Caco-2 (cell line): Measurements from ENCODE around the gene ABLIM2. TPM values are rescaled to one million over a fixed set of nuclear protein-coding genes. Genes with fewer than 3 reads are reported as not detected.

Source experiments
- BruUV-seq: library from RNA; stranded (reverse); fragments of 400-500 nt; replicated peaks from 2 replicates; lab custom pipeline; 2021; lab: Mats Ljungman, UMichigan
- CTCF ChIA-PET: fragments of 300-600 bp; sonication (Branson Sonifier 250); formaldehyde crosslinking; loops from one replicate; lab custom pipeline; 2022; ENCODE audit warnings: antibody characterized with exemption; lab: Charles Lee
- POLR2A ChIA-PET: fragments of 300-600 bp; sonication (Branson Sonifier 250); formaldehyde crosslinking; loops from one replicate; lab custom pipeline; 2022; ENCODE audit warnings: antibody characterized with exemption; lab: Charles Lee
- DNase-seq, 2 experiments: peaks; one replicate each; pipeline versions ENCODE4 v3.0.0 to v3.0.0-alpha.2; 2020 to 2022
- H3K27me3 ChIP-seq: replicated peaks from 2 replicates; pipeline ENCODE4 v1.6.0; 2011; ENCODE audit warnings: low read length; ENCODE audit not compliant: control insufficient read depth, insufficient read depth
- H3K36me3 ChIP-seq: 2 replicates; pipeline ENCODE4 v1.5.1; 2011; ENCODE audit warnings: low read length; ENCODE audit not compliant: control insufficient read depth, insufficient read depth
- H3K4me1 ChIP-seq: fragments of 250-450 bp; sonication (Bioruptor Pico); 2 replicates; pipeline ENCODE4 v1.5.1; 2020; ENCODE audit warnings: mild to moderate bottlenecking
- H3K4me3 ChIP-seq: 2 replicates; pipeline ENCODE4 v1.5.1; 2011; ENCODE audit warnings: low read depth, mild to moderate bottlenecking, control low read depth, low read length
- H3K9me3 ChIP-seq: fragments of 250-450 bp; sonication (Bioruptor Pico); 2 replicates; pipeline ENCODE4 v1.5.1; 2020; ENCODE audit warnings: mild to moderate bottlenecking, moderate library complexity
- H3K27ac Mint-ChIP-seq: one replicate; pipeline ENCODE4 v1.8.0; 2022; ENCODE audit warnings: mixed read lengths; ENCODE audit not compliant: unreplicated experiment
- H3K27me3 Mint-ChIP-seq: one replicate; pipeline ENCODE4 v1.8.0; 2022; ENCODE audit warnings: mixed read lengths; ENCODE audit not compliant: insufficient read depth, unreplicated experiment
- H3K36me3 Mint-ChIP-seq: one replicate; pipeline ENCODE4 v1.8.0; 2022; ENCODE audit warnings: mild to moderate bottlenecking, mixed read lengths; ENCODE audit not compliant: insufficient read depth, unreplicated experiment
- H3K4me1 Mint-ChIP-seq: one replicate; pipeline ENCODE4 v1.8.0; 2022; ENCODE audit warnings: low read depth, mixed read lengths; ENCODE audit not compliant: unreplicated experiment
- H3K4me3 Mint-ChIP-seq: one replicate; pipeline ENCODE4 v1.8.0; 2022; ENCODE audit warnings: mild to moderate bottlenecking, moderate library complexity, mixed read lengths; ENCODE audit not compliant: unreplicated experiment
- H3K9me3 Mint-ChIP-seq: one replicate; pipeline ENCODE4 v1.8.0; 2022; ENCODE audit warnings: mixed read lengths; ENCODE audit not compliant: unreplicated experiment
- CTCF ChIP-seq, 2 experiments: fragments of 200-600 bp in 1 of 2; IDR thresholded peaks; 1 replicate in 1 of 2; 2 replicates in 1 of 2; pipeline versions ENCODE4 v1.5.1 to v1.8.0; 2011 to 2022; ENCODE audit warnings: antibody characterized with exemption in 1 of 2, control low read depth in 1 of 2, inconsistent platforms in 1 of 2, low read depth in 1 of 2, low read length in 1 of 2, mild to moderate bottlenecking in 1 of 2, moderate library complexity in 1 of 2; ENCODE audit not compliant: insufficient read depth in 1 of 2, severe bottlenecking in 1 of 2, unreplicated experiment in 1 of 2
- intact Hi-C: fragments of 100-400 bp; cut with micrococcal nuclease; formaldehyde crosslinking; loops from one replicate; pipeline ENCODE4 v1.10.0; 2022; ENCODE audit not compliant: unreplicated experiment
- total RNA-seq: library from RNA; stranded (reverse); gene quantifications from 2 replicates; pipeline ENCODE4 v1.2.3, GENCODE V29; 2022

Gene ABLIM2
- total RNA-seq, 1 experiment from 2014 or later, result 0.23 TPM

- BruUV-seq, result no TSS peak
- TF ChIP-seq CTCF (IDR thresholded peaks at IDR 0.05; ENCODE audit: insufficient read depth in 1 of 2, low read depth in 1 of 2, low read length in 1 of 2, severe bottlenecking in 1 of 2, unreplicated experiment in 1 of 2), result no peak
- no peak for DNase-seq
- H3K36me3 ChIP-seq, result no peaks in the 10 kb centered on the region
- no peaks in the 10 kb centered on the region for H3K36me3 Mint-ChIP-seq
- no peaks in the 10 kb centered on the region for H3K27me3 Mint-ChIP-seq
- H3K4me1 ChIP-seq, result 0 out of 2 replicates have a peak, but pooled peaks cover 4% of the 10 kb centered on the region
- H3K27me3 ChIP-seq, result no peaks in the 10 kb centered on the region
- no peak overlapping the region for H3K4me3 ChIP-seq
- no peak overlapping the region for H3K27ac Mint-ChIP-seq
- no peaks in the 10 kb centered on the region for H3K9me3 ChIP-seq
- intact Hi-C loops, result loop anchor here (5.0 kb wide), 1 partner anchor 52 kb away; the partner anchor contains the start of gene AFAP1
- ChIA-PET POLR2A (no interaction called here), CTCF (interaction anchor here (2.7 kb wide), 1 partner anchor 188 kb away, joined by 15 read pairs; no protein-coding TSS in a partner anchor)
- H3K4me1 Mint-ChIP-seq, result peaks cover 6% of the 10 kb centered on the region
- no peaks in the 10 kb centered on the region for H3K9me3 Mint-ChIP-seq
- H3K4me3 Mint-ChIP-seq, result no peak overlapping the region
Measured at GRCh38 chr4:7989654-7990053, 169.0 kb downstream of the ABLIM2 start.

- TF ChIP-seq CTCF (IDR thresholded peaks at IDR 0.05; ENCODE audit: insufficient read depth in 1 of 2, low read depth in 1 of 2, low read length in 1 of 2, severe bottlenecking in 1 of 2, unreplicated experiment in 1 of 2), result no peak
- Histone ChIP-seq H3K27me3 (no peaks in the 10 kb centered on the region), H3K4me3 (no peak overlapping the region), H3K9me3 (no peaks in the 10 kb centered on the region), H3K4me1 (0 out of 2 replicates have a peak, but pooled peaks cover 4% of the 10 kb centered on the region), H3K36me3 (no peaks in the 10 kb centered on the region)
- no TSS peak for BruUV-seq
- intact Hi-C loops, result loop anchor here (5.0 kb wide), 1 partner anchor 51 kb away; the partner anchor contains the start of gene AFAP1
- DNase-seq, result no peak
- no peak overlapping the region for H3K4me3 Mint-ChIP-seq
- peaks cover 6% of the 10 kb centered on the region for H3K4me1 Mint-ChIP-seq
- H3K36me3 Mint-ChIP-seq, result no peaks in the 10 kb centered on the region
- ChIA-PET POLR2A (interaction anchor here (0.5 to 0.6 kb wide), 2 partner anchors 49 to 144 kb away, joined by 3 read pairs; partner anchors contain the start of gene AFAP1), CTCF (interaction anchor here (1.3 to 3.6 kb wide), 3 partner anchors 178 to 186 kb away, joined by 3 to 21 read pairs (median 15); no protein-coding TSS in a partner anchor)
- H3K9me3 Mint-ChIP-seq, result no peaks in the 10 kb centered on the region
- no peak overlapping the region for H3K27ac Mint-ChIP-seq
- H3K27me3 Mint-ChIP-seq, result no peaks in the 10 kb centered on the region
Measured at GRCh38 chr4:7988437-7988836, 170.2 kb downstream of the ABLIM2 start.

- TF ChIP-seq CTCF (IDR thresholded peaks at IDR 0.05; ENCODE audit: insufficient read depth in 1 of 2, low read depth in 1 of 2, low read length in 1 of 2, severe bottlenecking in 1 of 2, unreplicated experiment in 1 of 2), result peak; percentile 72 to 88
- H3K27me3 ChIP-seq, result no peaks in the 10 kb centered on the region
- no peaks in the 10 kb centered on the region for H3K9me3 ChIP-seq
- Mint-ChIP-seq H3K27me3 (no peaks in the 10 kb centered on the region), H3K4me1 (peaks cover 6% of the 10 kb centered on the region), H3K36me3 (no peaks in the 10 kb centered on the region), H3K27ac (no peak overlapping the region), H3K4me3 (no peak overlapping the region), H3K9me3 (no peaks in the 10 kb centered on the region)
- intact Hi-C loops, result loop anchor here (1.0 to 5.0 kb wide), 5 partner anchors 50 to 226 kb away; partner anchors contain the start of gene AFAP1
- no TSS peak for BruUV-seq
- H3K4me1 ChIP-seq, result 0 out of 2 replicates have a peak, but pooled peaks cover 4% of the 10 kb centered on the region
- ChIA-PET CTCF (interaction anchor here (0.5 to 3.6 kb wide), 4 partner anchors 177 to 1314 kb away, joined by 3 to 21 read pairs (median 10); a partner anchor contains a TSS), POLR2A (interaction anchor here (0.5 kb wide), 1 partner anchor 143 kb away, joined by 3 read pairs; no protein-coding TSS in a partner anchor)
- H3K36me3 ChIP-seq, result no peaks in the 10 kb centered on the region
- H3K4me3 ChIP-seq, result no peak overlapping the region
- DNase-seq, result peak; percentile 80 to 85
Measured at GRCh38 chr4:7987148-7987989, 171.2 kb downstream of the ABLIM2 start.
